Prostate gland (tissue), 2 donors: Measurements from ENCODE around the gene VWA8.

ENCODE experiments used
- POLR2A ChIP-seq: fragments of 450-650 bp; IDR thresholded peaks from one replicate; pipeline ENCODE4 v1.6.1; 2016; ENCODE audit warnings: antibody characterized with exemption, mild to moderate bottlenecking
- POLR2AphosphoS5 ChIP-seq: sonication (generic); formaldehyde crosslinking; IDR thresholded peaks from one replicate; pipeline ENCODE4 v1.6.1; 2017; ENCODE audit warnings: antibody characterized with exemption
- TF ChIP-seq, protein P1 (sequence below), 4 experiments: fragments of 200-600 bp in 2 of 4; fragments of 450-650 bp in 2 of 4; sonication (generic) in 2 of 4; IDR thresholded peaks; 1 replicate in 3 of 4; 2 replicates in 1 of 4; pipeline ENCODE4 v1.5.1; 2016 to 2019; ENCODE audit warnings: antibody characterized with exemption in 4 of 4, mild to moderate bottlenecking in 2 of 4, moderate library complexity in 2 of 4

DNA sequence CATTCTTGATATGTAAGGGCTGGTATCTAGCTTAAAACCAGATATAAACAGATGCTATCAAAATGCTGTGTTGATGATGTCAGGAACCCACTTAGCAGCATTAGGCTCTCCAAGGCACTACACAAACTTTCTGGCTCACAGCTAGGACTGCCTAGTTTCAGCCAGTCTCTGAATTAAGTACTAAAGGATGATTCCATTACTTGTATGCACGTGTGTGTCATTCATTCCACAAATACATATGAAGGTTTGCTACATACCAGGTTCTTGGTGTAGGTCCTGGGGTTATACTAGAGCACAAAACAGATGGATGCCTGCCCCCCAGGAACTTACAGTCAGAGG, 352.1 kb downstream of the VWA8 start:
- TF ChIP-seq, protein P1, sequence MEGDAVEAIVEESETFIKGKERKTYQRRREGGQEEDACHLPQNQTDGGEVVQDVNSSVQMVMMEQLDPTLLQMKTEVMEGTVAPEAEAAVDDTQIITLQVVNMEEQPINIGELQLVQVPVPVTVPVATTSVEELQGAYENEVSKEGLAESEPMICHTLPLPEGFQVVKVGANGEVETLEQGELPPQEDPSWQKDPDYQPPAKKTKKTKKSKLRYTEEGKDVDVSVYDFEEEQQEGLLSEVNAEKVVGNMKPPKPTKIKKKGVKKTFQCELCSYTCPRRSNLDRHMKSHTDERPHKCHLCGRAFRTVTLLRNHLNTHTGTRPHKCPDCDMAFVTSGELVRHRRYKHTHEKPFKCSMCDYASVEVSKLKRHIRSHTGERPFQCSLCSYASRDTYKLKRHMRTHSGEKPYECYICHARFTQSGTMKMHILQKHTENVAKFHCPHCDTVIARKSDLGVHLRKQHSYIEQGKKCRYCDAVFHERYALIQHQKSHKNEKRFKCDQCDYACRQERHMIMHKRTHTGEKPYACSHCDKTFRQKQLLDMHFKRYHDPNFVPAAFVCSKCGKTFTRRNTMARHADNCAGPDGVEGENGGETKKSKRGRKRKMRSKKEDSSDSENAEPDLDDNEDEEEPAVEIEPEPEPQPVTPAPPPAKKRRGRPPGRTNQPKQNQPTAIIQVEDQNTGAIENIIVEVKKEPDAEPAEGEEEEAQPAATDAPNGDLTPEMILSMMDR (IDR thresholded peaks at IDR 0.05): no peak
- no peak for TF ChIP-seq POLR2A
- no peak for TF ChIP-seq POLR2AphosphoS5
